Gastroesophageal sphincter (tissue), 4 donors: ENCODE results near the gene SLC37A1. TPM values are rescaled to one million over a fixed set of nuclear protein-coding genes. Genes with fewer than 3 reads are reported as not detected.

Experiments
- ATAC-seq: fragments of 150-250 bp; one replicate; pipeline ENCODE4 v1.9.1; 2016; ENCODE audit warnings: mild to moderate bottlenecking, moderate library complexity
- H3K27ac ChIP-seq, 4 donors: fragments of 200-600 bp; sonication (generic) in 3 of 4; 1 replicate in 3 of 4; 2 replicates in 1 of 4; pipeline ENCODE4 v1.5.1; 2016 to 2019
- H3K27me3 ChIP-seq: fragments of 200-600 bp; sonication (generic); one replicate; pipeline ENCODE4 v1.5.1; 2019
- H3K36me3 ChIP-seq, 2 donors: fragments of 200-600 bp; sonication (generic); one replicate each; pipeline ENCODE4 v1.5.1; 2019; ENCODE audit warnings: control low read depth in 1 of 2
- H3K4me1 ChIP-seq, 3 donors: fragments of 200-600 bp; sonication (generic); 1 replicate in 2 of 3; 2 replicates in 1 of 3; pipeline ENCODE4 v1.5.1; 2016 to 2019; ENCODE audit warnings: control low read depth in 2 of 3
- H3K4me3 ChIP-seq, 2 donors: fragments of 200-600 bp; sonication (generic); one replicate each; pipeline ENCODE4 v1.5.1; 2019; ENCODE audit warnings: mild to moderate bottlenecking in 1 of 2, moderate library complexity in 1 of 2
- H3K9me3 ChIP-seq, 3 donors: fragments of 200-600 bp; sonication (generic); one replicate each; pipeline ENCODE4 v1.5.1; 2017 to 2019; ENCODE audit warnings: control low read depth in 2 of 3
- EP300 ChIP-seq: sonication (generic); formaldehyde crosslinking; IDR thresholded peaks from one replicate; pipeline ENCODE4 v1.6.1; 2017; ENCODE audit warnings: antibody characterized with exemption, mild to moderate bottlenecking
- POLR2A ChIP-seq, 2 donors: fragments of 450-650 bp; IDR thresholded peaks; one replicate each; pipeline ENCODE4 v1.6.1; 2017; ENCODE audit warnings: antibody characterized with exemption in 2 of 2, mild to moderate bottlenecking in 2 of 2, moderate library complexity in 1 of 2
- POLR2AphosphoS5 ChIP-seq: sonication (generic); formaldehyde crosslinking; IDR thresholded peaks from one replicate; pipeline ENCODE4 v1.6.1; 2017; ENCODE audit warnings: antibody characterized with exemption
- WGBS, 2 donors: methylation state at CpG; one replicate each; pipeline ENCODE4 v1.1.5; 2018; ENCODE audit warnings: low coverage in 1 of 2; 5-methylcytosine and 5-hydroxymethylcytosine counted together
- total RNA-seq, 4 donors: library from RNA; depleted of rRNA; stranded (reverse); fragments of >200 nt; gene quantifications; one replicate each; pipeline ENCODE4 v1.1.0, GENCODE V29; 2016
- TF ChIP-seq, protein P1 (sequence below), 4 experiments: fragments of 200-600 bp in 2 of 4; fragments of 450-650 bp in 2 of 4; sonication (generic) in 1 of 4; IDR thresholded peaks; one replicate each; pipeline ENCODE4 v1.5.1; 2017 to 2019; ENCODE audit warnings: antibody characterized with exemption in 4 of 4, mild to moderate bottlenecking in 2 of 4, moderate library complexity in 2 of 4

Gene SLC37A1
- total RNA-seq, 4 donors from 2014 or later: 3.7 to 7.8 (median 4.3) TPM

DNA sequence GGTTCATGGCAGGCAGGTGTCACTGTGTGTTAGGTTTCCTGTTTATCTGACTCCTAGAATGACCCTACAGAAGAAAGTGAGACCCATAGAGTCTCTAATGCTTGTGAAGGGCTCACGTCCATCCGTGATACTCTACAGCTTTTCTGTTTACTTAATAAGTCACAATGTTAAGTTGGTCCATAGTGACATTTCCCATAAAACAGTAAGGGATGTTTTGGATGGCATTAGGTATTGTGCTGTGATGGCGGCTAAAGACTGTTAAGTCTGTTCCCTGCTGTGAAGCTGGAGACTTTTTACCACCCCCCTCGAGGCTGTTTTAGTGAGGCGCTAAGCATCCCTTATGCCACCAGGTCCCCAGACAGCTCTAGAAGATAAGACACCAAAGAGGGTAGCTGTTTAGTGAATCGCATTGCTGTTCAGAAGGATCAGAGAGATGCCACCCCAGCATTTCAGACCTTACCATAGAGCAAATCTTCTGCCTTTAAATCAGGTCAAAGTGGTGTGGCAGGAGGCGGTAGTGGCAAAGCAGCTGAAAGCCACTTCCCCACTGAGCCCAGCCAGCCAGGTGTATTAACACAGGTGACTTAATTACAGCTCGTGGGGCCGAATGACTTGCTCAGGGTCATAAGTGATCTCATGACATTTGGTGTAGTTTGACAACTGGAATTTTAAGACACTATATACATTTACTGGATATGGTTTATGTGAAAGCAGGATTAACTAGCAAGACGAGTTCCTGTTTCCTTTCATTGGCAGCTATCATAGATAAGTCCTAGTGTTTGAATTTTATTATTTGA, 25.0 kb downstream of the SLC37A1 start:
- Histone ChIP-seq H3K4me1 (peaks cover 0 to 10% (median 0%) of the 10 kb centered on the region in 3 donors), H3K9me3 (no peaks in the 10 kb centered on the region), H3K27ac (no peak overlapping the region), H3K4me3 (no peak overlapping the region), H3K36me3 (peaks cover 0 to 67% of the 10 kb centered on the region in 2 donors), H3K27me3 (no peaks in the 10 kb centered on the region)
- WGBS, 2 donors: 71 to 75% methylated on average over 8 to 10 of the region's 10 CpGs
- no peak for ATAC-seq
- TF ChIP-seq POLR2AphosphoS5 (no peak), POLR2A (IDR thresholded peaks at IDR 0.05) (no peak), EP300 (no peak)
- TF ChIP-seq, protein P1, sequence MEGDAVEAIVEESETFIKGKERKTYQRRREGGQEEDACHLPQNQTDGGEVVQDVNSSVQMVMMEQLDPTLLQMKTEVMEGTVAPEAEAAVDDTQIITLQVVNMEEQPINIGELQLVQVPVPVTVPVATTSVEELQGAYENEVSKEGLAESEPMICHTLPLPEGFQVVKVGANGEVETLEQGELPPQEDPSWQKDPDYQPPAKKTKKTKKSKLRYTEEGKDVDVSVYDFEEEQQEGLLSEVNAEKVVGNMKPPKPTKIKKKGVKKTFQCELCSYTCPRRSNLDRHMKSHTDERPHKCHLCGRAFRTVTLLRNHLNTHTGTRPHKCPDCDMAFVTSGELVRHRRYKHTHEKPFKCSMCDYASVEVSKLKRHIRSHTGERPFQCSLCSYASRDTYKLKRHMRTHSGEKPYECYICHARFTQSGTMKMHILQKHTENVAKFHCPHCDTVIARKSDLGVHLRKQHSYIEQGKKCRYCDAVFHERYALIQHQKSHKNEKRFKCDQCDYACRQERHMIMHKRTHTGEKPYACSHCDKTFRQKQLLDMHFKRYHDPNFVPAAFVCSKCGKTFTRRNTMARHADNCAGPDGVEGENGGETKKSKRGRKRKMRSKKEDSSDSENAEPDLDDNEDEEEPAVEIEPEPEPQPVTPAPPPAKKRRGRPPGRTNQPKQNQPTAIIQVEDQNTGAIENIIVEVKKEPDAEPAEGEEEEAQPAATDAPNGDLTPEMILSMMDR (IDR thresholded peaks at IDR 0.05): no peak

DNA sequence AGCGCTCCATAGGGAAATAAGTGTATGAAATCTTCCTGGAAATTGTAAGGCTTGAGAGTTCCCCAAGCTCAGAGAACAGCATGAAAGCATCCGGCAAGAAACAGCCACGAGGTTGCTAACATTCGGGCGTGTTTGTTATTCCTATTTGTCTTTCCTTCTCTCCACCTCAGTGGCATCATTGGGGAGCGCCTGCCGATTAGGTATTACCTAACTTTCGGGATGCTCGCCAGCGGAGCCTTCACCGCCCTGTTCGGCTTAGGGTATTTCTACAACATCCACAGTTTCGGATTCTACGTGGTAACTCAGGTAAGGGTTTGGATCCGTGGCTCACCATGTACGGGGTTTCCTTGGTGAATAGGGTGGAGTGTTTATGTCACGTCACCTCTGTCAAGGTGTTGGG, 25.7 kb downstream of the SLC37A1 start:
- WGBS, 2 donors: 91 to 93% methylated on average over 10 to 13 of the region's 17 CpGs
- no peaks in the 10 kb centered on the region for H3K9me3 ChIP-seq
- no peak overlapping the region for H3K4me3 ChIP-seq
- no peak for ATAC-seq
- peaks cover 0 to 72% of the 10 kb centered on the region in 2 donors for H3K36me3 ChIP-seq
- H3K27ac ChIP-seq: no peak overlapping the region
- no peaks in the 10 kb centered on the region for H3K27me3 ChIP-seq
- peaks cover 0 to 10% (median 0%) of the 10 kb centered on the region in 3 donors for H3K4me1 ChIP-seq
- no peak for TF ChIP-seq POLR2AphosphoS5
- TF ChIP-seq, protein P1 (IDR thresholded peaks at IDR 0.05): no peak
- no peak for TF ChIP-seq POLR2A (IDR thresholded peaks at IDR 0.05)
- TF ChIP-seq EP300: no peak

DNA sequence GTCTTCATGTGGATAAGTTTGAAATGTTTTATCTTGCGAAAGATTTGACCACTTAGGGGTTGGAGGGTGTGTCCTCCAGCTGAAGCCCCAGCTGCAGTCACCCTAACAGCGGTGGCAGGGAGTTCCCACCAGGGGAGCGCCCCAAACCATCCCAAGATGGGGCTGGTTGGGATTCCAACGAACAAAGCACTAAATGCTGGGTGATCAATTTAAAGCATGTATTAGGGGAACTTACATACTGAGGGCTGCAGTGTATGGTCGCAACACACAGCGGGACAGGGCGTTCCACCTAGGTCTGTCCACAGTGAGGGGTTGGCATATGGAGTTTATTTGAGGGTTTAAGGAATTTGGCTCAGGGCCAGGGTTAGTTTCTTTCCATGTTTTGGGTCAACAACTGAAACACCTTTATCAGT, 26.3 kb downstream of the SLC37A1 start:
- H3K9me3 ChIP-seq: no peaks in the 10 kb centered on the region
- 93 to 95% methylated on average over 3 to 5 of the region's 7 CpGs for WGBS, 2 donors
- H3K27ac ChIP-seq: no peak overlapping the region
- H3K36me3 ChIP-seq: peaks cover 0 to 72% of the 10 kb centered on the region in 2 donors
- no peaks in the 10 kb centered on the region for H3K27me3 ChIP-seq
- ATAC-seq: no peak
- H3K4me1 ChIP-seq: peaks cover 0 to 10% (median 0%) of the 10 kb centered on the region in 3 donors
- H3K4me3 ChIP-seq: no peak overlapping the region
- TF ChIP-seq POLR2A (IDR thresholded peaks at IDR 0.05) (no peak), POLR2AphosphoS5 (no peak), EP300 (no peak)
- TF ChIP-seq, protein P1 (IDR thresholded peaks at IDR 0.05): no peak

- Histone ChIP-seq H3K36me3 (peaks cover 0 to 72% of the 10 kb centered on the region in 2 donors), H3K4me1 (peaks cover 0 to 10% (median 0%) of the 10 kb centered on the region in 3 donors), H3K27me3 (no peaks in the 10 kb centered on the region), H3K27ac (no peak overlapping the region), H3K9me3 (no peaks in the 10 kb centered on the region), H3K4me3 (no peak overlapping the region)
- TF ChIP-seq POLR2A (IDR thresholded peaks at IDR 0.05) (no peak), EP300 (no peak)
- WGBS, 2 donors: 75 to 77% methylated on average over 7 to 8 of the region's 8 CpGs
- ATAC-seq: no peak
Measured at GRCh38 chr21:42540396-42540795, 26.7 kb downstream of the SLC37A1 start.

DNA sequence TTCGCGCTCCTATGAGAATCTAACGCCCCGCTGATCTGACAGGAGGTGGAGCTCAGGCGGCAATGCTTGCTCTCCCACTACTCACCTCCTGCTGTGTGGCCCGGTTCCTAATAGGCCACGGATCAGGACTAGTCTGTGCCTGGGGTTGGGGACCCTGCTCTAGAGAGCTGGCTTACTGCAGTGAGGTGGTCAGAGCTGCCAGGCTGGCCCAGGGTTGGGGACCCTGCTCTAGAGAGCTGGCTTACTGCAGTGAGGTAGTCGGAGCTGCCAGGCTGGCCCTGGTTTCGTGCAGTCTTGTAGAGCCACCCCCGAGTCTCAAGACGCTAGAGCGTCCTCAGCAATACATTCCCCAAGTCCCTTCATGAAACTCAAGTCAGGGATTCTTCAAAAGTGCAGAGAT, 27.5 kb downstream of the SLC37A1 start:
- ATAC-seq: no peak
- H3K36me3 ChIP-seq: peaks cover 0 to 72% of the 10 kb centered on the region in 2 donors
- H3K9me3 ChIP-seq: no peaks in the 10 kb centered on the region
- no peak overlapping the region for H3K27ac ChIP-seq
- H3K4me3 ChIP-seq: no peak overlapping the region
- no peaks in the 10 kb centered on the region for H3K27me3 ChIP-seq
- H3K4me1 ChIP-seq: peaks cover 0 to 10% (median 0%) of the 10 kb centered on the region in 3 donors
- no CpG with 5 or more reads among the region's 12 CpGs for WGBS, 2 donors
- TF ChIP-seq EP300: no peak
- TF ChIP-seq POLR2AphosphoS5: no peak
- no peak for TF ChIP-seq POLR2A (IDR thresholded peaks at IDR 0.05)
- TF ChIP-seq, protein P1 (IDR thresholded peaks at IDR 0.05): no peak
